HepG2 (cell line): ENCODE data around the gene PRKAR2B. TPM values are rescaled to one million over a fixed set of nuclear protein-coding genes. Genes with fewer than 3 reads are reported as not detected.
A peak's percentile ranks its signal among the peaks of the same experiment; 100 is the strongest.

ENCODE experiments used
- E2F5 ChIP-seq: sonication (generic); formaldehyde crosslinking; conservative IDR thresholded peaks from 2 replicates; pipeline ENCODE4 v1.4.0; 2020; ENCODE audit warnings: missing genetic modification reagents
- HMGXB4 ChIP-seq, 2 experiments: sonication (generic) in 1 of 2; formaldehyde crosslinking in 1 of 2; IDR thresholded peaks; 2 replicates each; pipeline versions ENCODE4 v1.4.0 to v1.6.1; 2018 to 2020; ENCODE audit warnings: missing genetic modification reagents in 2 of 2, borderline replicate concordance in 1 of 2, low read depth in 1 of 2, mild to moderate bottlenecking in 1 of 2, missing biosample characterization in 1 of 2
- MEIS1 ChIP-seq: sonication (generic); formaldehyde crosslinking; IDR thresholded peaks from 2 replicates; pipeline ENCODE4 v1.9.0; 2021; ENCODE audit warnings: mild to moderate bottlenecking, missing genetic modification reagents, moderate library complexity, borderline replicate concordance
- NFAT5 ChIP-seq: sonication (generic); formaldehyde crosslinking; IDR thresholded peaks from 2 replicates; pipeline ENCODE4 v1.4.0; 2020; ENCODE audit warnings: missing genetic modification reagents
- NR3C1 ChIP-seq: sonication (generic); formaldehyde crosslinking; IDR thresholded peaks from 2 replicates; pipeline ENCODE4 v1.4.0; 2020; ENCODE audit warnings: missing genetic modification reagents
- PBX2 ChIP-seq: IDR thresholded peaks from 2 replicates; pipeline ENCODE4 v1.6.1; 2016; ENCODE audit warnings: control low read depth
- PBX3 ChIP-seq: sonication (generic); formaldehyde crosslinking; IDR thresholded peaks from 2 replicates; pipeline ENCODE4 v1.8.1; 2023; ENCODE audit warnings: missing genetic modification reagents, inconsistent platforms, borderline replicate concordance
- TEAD3 ChIP-seq: optimal IDR thresholded peaks from 2 replicates; pipeline ENCODE3; 2016; ENCODE audit warnings: borderline replicate concordance
- TERF1 ChIP-seq: sonication (generic); formaldehyde crosslinking; IDR thresholded peaks from 2 replicates; pipeline ENCODE4 v1.8.0; 2022; ENCODE audit warnings: mild to moderate bottlenecking, missing genetic modification reagents, moderate library complexity
- ZNF281 ChIP-seq: sonication (generic); formaldehyde crosslinking; IDR thresholded peaks from 2 replicates; pipeline ENCODE4 v1.4.0; 2020; ENCODE audit warnings: missing genetic modification reagents, borderline replicate concordance
- ZNF337 ChIP-seq: sonication (generic); formaldehyde crosslinking; IDR thresholded peaks from 2 replicates; pipeline ENCODE4 v1.5.1; 2020; ENCODE audit warnings: missing genetic modification reagents, low read depth, mild to moderate bottlenecking, borderline replicate concordance
- polyA plus RNA-seq, 8 experiments: library from polyadenylated mRNA; depleted of rRNA in 3 of 8; stranded (reverse) in 7 of 8; unstranded in 1 of 8; fragments of >200 nt; fragmentation: Illumina TruSeq in 4 of 8; extraction: Trizol in 4 of 8; gene quantifications; 2 replicates each; pipeline versions ENCODE4 v1.2.1 to v1.2.3, GENCODE V29; 2011 to 2016; ENCODE audit warnings: low read depth in 4 of 8, missing spikeins in 1 of 8, mixed read lengths in 1 of 8; ENCODE audit not compliant: insufficient read depth in 1 of 8
- total RNA-seq, 5 experiments: library from RNA; depleted of rRNA; stranded (reverse); fragments of >200 nt; fragmentation: Illumina TruSeq; extraction: Trizol; gene quantifications; 2 replicates each; pipeline ENCODE4 v1.2.3, GENCODE V29; 2016; ENCODE audit warnings: low read depth in 1 of 5

The PRKAR2B gene
- total and polyA plus RNA-seq, 2 of the 13 experiments (the other 11 are each of a cell fraction or from before 2014, with no cell fraction given) = not detected

- peak; percentile 98 for TF ChIP-seq ZNF281
- no peak for TF ChIP-seq MEIS1 (CRISPR knock-in tag)
- TF ChIP-seq NFAT5 (CRISPR knock-in tag) = 0 out of 2 replicates have a peak, but pooled peaks have one; percentile 28
- no peak for TF ChIP-seq NR3C1 (CRISPR knock-in tag)
- no peak for TF ChIP-seq PBX3 (CRISPR knock-in tag)
- TF ChIP-seq ZNF337 (CRISPR knock-in tag) = no peak
- no peak for TF ChIP-seq E2F5
- TF ChIP-seq TERF1 = no peak
- peak; percentile 15 to 67; a peak in 2 of 4 replicates for TF ChIP-seq HMGXB4 (CRISPR knock-in tag; IDR thresholded peaks at IDR 0.05; ENCODE audit: borderline replicate concordance in 1 of 2, low read depth in 1 of 2)
- peak; percentile 40; the same call in 1 of the 2 replicates for TF ChIP-seq PBX2
- TF ChIP-seq TEAD3 (CRISPR knock-in tag) = peak; percentile 69
Observed at GRCh38 chr7:107169120-107170050, 124.9 kb downstream of the PRKAR2B start (continued).
